Suprapubic skin (tissue), 4 donors: ENCODE data around the gene CDK5RAP3.

Source experiments
- CTCF ChIP-seq, 2 donors: fragments of 200-600 bp in 1 of 2; fragments of 450-650 bp in 1 of 2; sonication (generic) in 1 of 2; IDR thresholded peaks; one replicate each; pipeline ENCODE4 v1.5.1; 2016 to 2019; ENCODE audit warnings: antibody characterized with exemption in 2 of 2, mild to moderate bottlenecking in 1 of 2, moderate library complexity in 1 of 2
- EP300 ChIP-seq: sonication (generic); formaldehyde crosslinking; IDR thresholded peaks from one replicate; pipeline ENCODE4 v1.6.1; 2017; ENCODE audit warnings: antibody characterized with exemption
- POLR2A ChIP-seq, 2 donors: fragments of 450-650 bp; IDR thresholded peaks; one replicate each; pipeline ENCODE4 v1.6.1; 2017; ENCODE audit warnings: antibody characterized with exemption in 2 of 2, mild to moderate bottlenecking in 2 of 2, moderate library complexity in 2 of 2
- POLR2AphosphoS5 ChIP-seq, 3 donors: sonication (generic); formaldehyde crosslinking; IDR thresholded peaks; one replicate each; pipeline ENCODE4 v1.6.1; 2017; ENCODE audit warnings: antibody characterized with exemption in 3 of 3

DNA sequence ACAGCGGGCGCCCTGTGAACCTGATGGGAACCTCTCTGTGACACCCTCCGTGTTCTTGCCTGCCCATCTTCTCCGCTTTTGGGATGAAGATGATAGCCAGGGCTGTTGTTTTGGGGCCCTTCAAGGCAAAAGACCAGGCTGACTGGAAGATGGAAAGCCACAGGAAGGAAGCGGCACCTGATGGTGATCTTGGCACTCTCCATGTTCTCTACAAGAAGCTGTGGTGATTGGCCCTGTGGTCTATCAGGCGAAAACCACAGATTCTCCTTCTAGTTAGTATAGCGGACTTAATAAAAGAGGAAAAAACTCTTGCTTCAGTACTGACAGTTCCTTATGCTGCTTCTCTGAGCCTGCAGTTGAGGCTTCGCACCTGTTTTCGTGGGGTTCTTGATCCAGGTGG, 10.5 kb downstream of the CDK5RAP3 start:
- TF ChIP-seq POLR2A (IDR thresholded peaks at IDR 0.05) (no peak), CTCF (IDR thresholded peaks at IDR 0.05) (no peak), EP300 (no peak), POLR2AphosphoS5 (IDR thresholded peaks at IDR 0.05) (no peak)
